ENCODE measurements around the gene QRICH1. TPM values are rescaled to one million over a fixed set of nuclear protein-coding genes. Genes with fewer than 3 reads are reported as not detected.
A peak's percentile ranks its signal among the peaks of the same experiment; 100 is the strongest.

The QRICH1 gene
- total RNA-seq, 8 experiments from 2014 or later: 41.4 to 95.3 (median 71.4) TPM

DNA sequence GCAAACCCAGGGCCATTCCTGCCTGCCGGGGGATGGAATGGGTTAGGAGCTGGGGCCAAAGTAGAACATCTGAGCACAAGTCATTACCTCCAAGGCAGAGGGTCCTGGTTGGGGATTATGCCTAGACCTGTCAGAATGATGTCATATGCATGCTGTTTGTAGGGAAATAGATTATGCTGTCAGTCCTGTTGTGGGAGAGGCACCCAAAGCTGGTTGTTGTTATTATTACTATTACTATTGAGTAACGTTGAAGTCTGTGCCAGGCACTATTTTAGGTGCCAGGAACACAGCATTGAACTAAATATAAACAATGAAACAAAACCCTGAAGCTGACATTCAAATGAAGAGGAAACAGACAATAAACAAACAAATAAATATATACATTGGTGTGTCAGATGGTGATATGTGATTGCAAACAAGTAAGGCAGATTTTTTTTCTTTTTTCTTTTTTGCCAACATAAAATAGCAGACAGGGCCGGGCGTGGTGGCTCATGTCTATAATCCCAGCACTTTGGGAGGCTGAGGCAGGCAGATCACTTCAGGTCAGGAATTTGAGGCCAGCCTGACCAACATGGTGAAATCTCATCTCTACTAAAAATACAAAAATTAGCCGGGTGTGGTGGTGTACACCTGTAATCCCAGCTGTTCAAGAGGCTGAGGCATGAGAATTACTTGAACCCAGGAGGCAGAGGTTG is 101.9 kb downstream of the QRICH1 start:
- WGBS, 10 experiments: 55 to 100% (median 84%) methylated on average over 1 to 4 of the region's 5 CpGs; no CpG with 5 or more reads in 2 of the 10 experiments
- in situ Hi-C loops (cut with MboI; ENCODE audit: low pct_unique_long_range_greater_than_20kb in 2 of 9, low sequenced_read_pairs in 9 of 9, unreplicated experiment in 9 of 9): loop anchor here in 1 of 9 experiments (25.0 kb wide), 1 partner anchor 445 kb away; the partner anchor contains the start of gene NICN1

GRCh38 chr3:48990636-48991469 is 103.0 kb downstream of the QRICH1 start:
- 8 to 45% (median 24%) methylated on average over 1 to 14 of the region's 40 CpGs; no CpG with 5 or more reads in 3 of the 10 experiments for WGBS, 10 experiments
- H3K27ac ChIP-seq: peak overlapping the region; percentile 83 to 87
- H3K4me3 ChIP-seq: peak overlapping the region; percentile 50 to 90 (median 57)
- in situ Hi-C loops (cut with MboI; ENCODE audit: low pct_unique_long_range_greater_than_20kb in 2 of 9, low sequenced_read_pairs in 9 of 9, unreplicated experiment in 9 of 9): loop anchor here in 1 of 9 experiments (25.0 kb wide), 1 partner anchor 446 kb away; the partner anchor contains the start of gene NICN1
- peak; percentile 2 to 20 (median 10) for ATAC-seq (replicated peaks in 6 of 8)
- peaks cover 17 to 22% of the 10 kb centered on the region in 2 donors for H3K4me1 ChIP-seq (replicated peaks in 1 of 2)

More for the DNA sequence above, 101.9 kb downstream of the QRICH1 start:
- H3K4me1 ChIP-seq (replicated peaks in 1 of 2): peaks cover 22 to 25% of the 10 kb centered on the region in 2 donors
- ATAC-seq (replicated peaks in 6 of 8): no peak
- peak overlapping the region in 4 of 5 donors; percentile 50 to 90 (median 62) for H3K4me3 ChIP-seq
- H3K27ac ChIP-seq: no peak overlapping the region

DNA sequence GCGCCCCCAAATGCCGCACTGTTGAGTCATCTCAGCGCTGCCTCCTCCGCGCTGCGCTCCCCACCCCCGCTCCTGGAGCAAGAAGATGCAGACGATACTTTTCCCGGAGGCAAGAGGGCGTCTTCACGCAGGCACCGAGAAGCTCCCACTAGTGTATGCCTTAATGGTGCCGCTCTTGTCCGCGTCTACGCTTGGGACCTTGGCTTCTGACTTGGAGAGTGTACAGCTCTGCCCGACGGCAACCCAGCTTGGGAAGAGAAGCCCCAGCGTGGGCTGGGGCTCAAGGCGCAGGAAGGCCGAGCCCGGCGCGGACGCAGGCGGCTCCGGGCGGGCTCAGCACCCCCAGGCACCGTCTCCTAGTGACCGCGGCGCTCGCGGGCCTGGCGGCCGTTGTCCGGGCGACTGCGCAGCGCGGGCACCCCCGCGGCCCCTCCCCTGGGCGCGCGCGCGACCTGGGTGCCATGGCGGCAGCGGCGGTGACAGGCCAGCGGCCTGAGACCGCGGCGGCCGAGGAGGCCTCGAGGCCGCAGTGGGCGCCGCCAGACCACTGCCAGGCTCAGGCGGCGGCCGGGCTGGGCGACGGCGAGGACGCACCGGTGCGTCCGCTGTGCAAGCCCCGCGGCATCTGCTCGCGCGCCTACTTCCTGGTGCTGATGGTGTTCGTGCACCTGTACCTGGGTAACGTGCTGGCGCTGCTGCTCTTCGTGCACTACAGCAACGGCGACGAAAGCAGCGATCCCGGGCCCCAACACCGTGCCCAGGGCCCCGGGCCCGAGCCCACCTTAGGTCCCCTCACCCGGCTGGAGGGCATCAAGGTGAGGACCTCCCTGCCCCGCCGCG is 103.9 kb downstream of the QRICH1 start, which contains the start of gene P4HTM:
P4HTM (plus strand) TSS at position 446 of the 840 bp plus-strand sequence; CDS start at position 462, 16 bp downstream.
- in situ Hi-C loops (cut with MboI; ENCODE audit: low pct_unique_long_range_greater_than_20kb in 2 of 9, low sequenced_read_pairs in 9 of 9, unreplicated experiment in 9 of 9): loop anchor here in 2 of 9 experiments (10.0 to 25.0 kb wide), 2 partner anchors 447 to 455 kb away; partner anchors contain the start of gene NICN1 (in 1 of the 2)
- peak; percentile 75 to 88 (median 86) for ATAC-seq (replicated peaks in 6 of 8)
- 0 to 3% (median 0%) methylated on average over 3 to 13 of the region's 91 CpGs; no CpG with 5 or more reads in 4 of the 10 experiments for WGBS, 10 experiments
- H3K27ac ChIP-seq: peak within 1 kb of the TSS; percentile 83 to 87
- peak within 1 kb of the TSS; percentile 50 to 90 (median 57) for H3K4me3 ChIP-seq
- H3K4me1 ChIP-seq (replicated peaks in 1 of 2): peaks cover 17 to 22% of the 10 kb centered on the region in 2 donors

- Histone ChIP-seq H3K4me1 (replicated peaks in 1 of 2) (peaks cover 17 to 22% of the 10 kb centered on the region in 2 donors), H3K27ac (peak overlapping the region; percentile 83 to 87), H3K4me3 (peak overlapping the region; percentile 50 to 90 (median 57))
- peak in 3 of 8 experiments; percentile 18 to 26 (median 24) for ATAC-seq (replicated peaks in 6 of 8)
- in situ Hi-C loops (cut with MboI; ENCODE audit: low pct_unique_long_range_greater_than_20kb in 2 of 9, low sequenced_read_pairs in 9 of 9, unreplicated experiment in 9 of 9): loop anchor here in 2 of 9 experiments (10.0 to 25.0 kb wide), 2 partner anchors 448 to 456 kb away; partner anchors contain the start of gene NICN1 (in 1 of the 2)
- 0 to 4% (median 0%) methylated on average over 1 to 7 of the region's 21 CpGs; no CpG with 5 or more reads in 7 of the 10 experiments for WGBS, 10 experiments
These were observed 104.6 kb downstream of the QRICH1 start for GRCh38 chr3:48989126-48989795.

GRCh38 chr3:48985831-48986376 is 108.0 kb downstream of the QRICH1 start:
- WGBS, 10 experiments: 59 to 97% (median 88%) methylated on average over 1 to 5 of the region's 7 CpGs; no CpG with 5 or more reads in 3 of the 10 experiments
- in situ Hi-C loops (cut with MboI; ENCODE audit: low pct_unique_long_range_greater_than_20kb in 2 of 9, low sequenced_read_pairs in 9 of 9, unreplicated experiment in 9 of 9): loop anchor here in 2 of 9 experiments (10.0 to 25.0 kb wide), 2 partner anchors 451 to 459 kb away; partner anchors contain the start of gene NICN1 (in 1 of the 2)
- H3K27ac ChIP-seq: no peak overlapping the region
- no peak overlapping the region for H3K4me3 ChIP-seq
- peaks cover 8 to 10% of the 10 kb centered on the region in 2 donors for H3K4me1 ChIP-seq (replicated peaks in 1 of 2)
- no peak for ATAC-seq (replicated peaks in 6 of 8)

- Histone ChIP-seq H3K4me3 (no peak overlapping the region), H3K4me1 (replicated peaks in 1 of 2) (peaks cover 8 to 10% of the 10 kb centered on the region in 2 donors), H3K27ac (no peak overlapping the region)
- ATAC-seq (replicated peaks in 6 of 8): no peak
- in situ Hi-C loops (cut with MboI; ENCODE audit: low pct_unique_long_range_greater_than_20kb in 2 of 9, low sequenced_read_pairs in 9 of 9, unreplicated experiment in 9 of 9): loop anchor here in 2 of 9 experiments (10.0 to 25.0 kb wide), 2 partner anchors 453 to 460 kb away; partner anchors contain the start of gene NICN1 (in 1 of the 2)
These were observed 109.2 kb downstream of the QRICH1 start for GRCh38 chr3:48984663-48985062.

DNA sequence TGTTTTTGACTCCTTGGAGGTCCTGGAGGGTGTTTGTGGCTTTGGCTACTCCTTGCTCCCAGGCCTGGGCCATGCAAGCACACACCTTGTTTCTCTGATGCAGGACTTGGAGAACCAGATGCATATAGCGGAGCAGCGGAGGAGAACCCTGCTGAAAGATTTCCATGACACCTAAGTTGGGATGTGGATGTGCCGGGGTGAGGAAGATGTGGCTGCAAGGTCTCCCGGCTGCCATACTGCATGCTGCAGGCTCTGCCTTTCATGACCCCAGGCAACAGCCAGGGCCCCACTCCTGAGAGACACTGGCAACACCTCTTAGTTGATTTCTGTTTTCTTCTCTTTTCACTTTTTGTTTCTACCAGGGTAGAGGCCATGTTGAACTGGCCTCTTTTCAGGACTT is 110.8 kb downstream of the QRICH1 start:
- in situ Hi-C loops (cut with MboI; ENCODE audit: low pct_unique_long_range_greater_than_20kb in 2 of 9, low sequenced_read_pairs in 9 of 9, unreplicated experiment in 9 of 9): loop anchor here in 2 of 9 experiments (10.0 to 25.0 kb wide), 2 partner anchors 454 to 462 kb away; partner anchors contain the start of gene NICN1 (in 1 of the 2)
- 90 to 100% (median 93%) methylated on average over 1 to 3 of the region's 4 CpGs; no CpG with 5 or more reads in 4 of the 10 experiments for WGBS, 10 experiments
- no peak overlapping the region for H3K4me3 ChIP-seq
- no peak for ATAC-seq (replicated peaks in 6 of 8)
- no peaks in the 10 kb centered on the region for H3K4me1 ChIP-seq (replicated peaks in 1 of 2)
- H3K27ac ChIP-seq: no peak overlapping the region

- ATAC-seq (replicated peaks in 6 of 8): no peak
- Histone ChIP-seq H3K4me3 (no peak overlapping the region), H3K27ac (no peak overlapping the region), H3K4me1 (replicated peaks in 1 of 2) (no peaks in the 10 kb centered on the region)
- WGBS, 10 experiments: 60 to 100% (median 88%) methylated on average over 1 to 4 of the region's 5 CpGs; no CpG with 5 or more reads in 6 of the 10 experiments
- in situ Hi-C loops (cut with MboI; ENCODE audit: low pct_unique_long_range_greater_than_20kb in 2 of 9, low sequenced_read_pairs in 9 of 9, unreplicated experiment in 9 of 9): loop anchor here in 2 of 9 experiments (10.0 to 25.0 kb wide), 2 partner anchors 455 to 462 kb away; partner anchors contain the start of gene NICN1 (in 1 of the 2)
These were observed 111.2 kb downstream of the QRICH1 start for GRCh38 chr3:48982686-48983085.

GRCh38 chr3:48982016-48982415 is 111.9 kb downstream of the QRICH1 start:
- ATAC-seq (replicated peaks in 6 of 8): no peak
- Histone ChIP-seq H3K4me3 (no peak overlapping the region), H3K4me1 (replicated peaks in 1 of 2) (no peaks in the 10 kb centered on the region), H3K27ac (no peak overlapping the region)
- in situ Hi-C loops (cut with MboI; ENCODE audit: low pct_unique_long_range_greater_than_20kb in 2 of 9, low sequenced_read_pairs in 9 of 9, unreplicated experiment in 9 of 9): loop anchor here in 2 of 9 experiments (10.0 to 25.0 kb wide), 2 partner anchors 455 to 463 kb away; partner anchors contain the start of gene NICN1 (in 1 of the 2)

GRCh38 chr3:48980295-48980694 is 113.6 kb downstream of the QRICH1 start:
- WGBS, 10 experiments: 60 to 100% (median 93%) methylated on average over 1 to 3 of the region's 4 CpGs; no CpG with 5 or more reads in 6 of the 10 experiments
- Histone ChIP-seq H3K4me1 (replicated peaks in 1 of 2) (no peaks in the 10 kb centered on the region), H3K27ac (no peak overlapping the region), H3K4me3 (no peak overlapping the region)
- in situ Hi-C loops (cut with MboI; ENCODE audit: low pct_unique_long_range_greater_than_20kb in 2 of 9, low sequenced_read_pairs in 9 of 9, unreplicated experiment in 9 of 9): loop anchor here in 2 of 9 experiments (10.0 to 25.0 kb wide), 2 partner anchors 457 to 465 kb away; partner anchors contain the start of gene NICN1 (in 1 of the 2)
- no peak for ATAC-seq (replicated peaks in 6 of 8)

Data from motor neuron (in vitro differentiated cells).